ENCODE data around the gene UNC119.

DNA sequence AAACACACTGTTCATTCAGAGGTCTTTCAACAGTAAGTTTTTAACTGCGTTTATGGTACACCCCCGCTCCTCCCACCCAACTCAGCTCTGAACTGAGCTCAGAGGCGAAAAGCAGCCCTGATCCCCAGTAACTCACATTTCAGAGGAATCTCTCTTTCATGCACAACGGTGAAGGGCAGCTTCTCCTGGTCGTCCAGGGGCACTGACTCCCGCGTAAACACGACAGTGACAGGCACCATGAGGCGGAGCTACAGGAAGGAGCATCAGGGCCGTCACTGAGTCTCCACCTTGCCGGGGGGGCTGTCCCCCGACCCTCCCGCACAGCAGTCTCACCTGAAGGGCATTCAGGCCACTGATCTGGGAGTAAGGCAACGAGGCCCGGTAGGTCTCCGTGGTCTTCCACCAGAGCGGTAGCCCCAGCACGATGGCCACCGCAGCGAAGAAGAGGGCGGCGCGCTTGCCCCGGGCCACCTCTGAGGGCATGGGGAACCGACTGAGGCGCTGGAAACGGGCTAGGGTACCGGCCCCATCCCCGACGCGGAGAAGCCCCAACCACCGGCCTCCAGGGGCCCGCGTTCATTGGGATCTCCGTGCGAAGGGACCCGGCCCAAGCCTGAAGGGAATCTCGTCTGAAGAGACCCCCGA, 18.4 kb upstream of the UNC119 start:
- TF ChIP-seq, protein P1, sequence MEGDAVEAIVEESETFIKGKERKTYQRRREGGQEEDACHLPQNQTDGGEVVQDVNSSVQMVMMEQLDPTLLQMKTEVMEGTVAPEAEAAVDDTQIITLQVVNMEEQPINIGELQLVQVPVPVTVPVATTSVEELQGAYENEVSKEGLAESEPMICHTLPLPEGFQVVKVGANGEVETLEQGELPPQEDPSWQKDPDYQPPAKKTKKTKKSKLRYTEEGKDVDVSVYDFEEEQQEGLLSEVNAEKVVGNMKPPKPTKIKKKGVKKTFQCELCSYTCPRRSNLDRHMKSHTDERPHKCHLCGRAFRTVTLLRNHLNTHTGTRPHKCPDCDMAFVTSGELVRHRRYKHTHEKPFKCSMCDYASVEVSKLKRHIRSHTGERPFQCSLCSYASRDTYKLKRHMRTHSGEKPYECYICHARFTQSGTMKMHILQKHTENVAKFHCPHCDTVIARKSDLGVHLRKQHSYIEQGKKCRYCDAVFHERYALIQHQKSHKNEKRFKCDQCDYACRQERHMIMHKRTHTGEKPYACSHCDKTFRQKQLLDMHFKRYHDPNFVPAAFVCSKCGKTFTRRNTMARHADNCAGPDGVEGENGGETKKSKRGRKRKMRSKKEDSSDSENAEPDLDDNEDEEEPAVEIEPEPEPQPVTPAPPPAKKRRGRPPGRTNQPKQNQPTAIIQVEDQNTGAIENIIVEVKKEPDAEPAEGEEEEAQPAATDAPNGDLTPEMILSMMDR (IDR thresholded peaks at IDR 0.05) = no peak
- no peak for TF ChIP-seq POLR2A (IDR thresholded peaks at IDR 0.05)

Measured in body of pancreas (tissue), 4 donors.